Activated B cell treated with CpG ODN at 0.5 μM for 24 hours (primary cell): ENCODE measurements around the gene AFG1L. TPM values are rescaled to one million over a fixed set of nuclear protein-coding genes. Genes with fewer than 3 reads are reported as not detected.

Experiments
- ATAC-seq: fragments of 200-7000 bp; cut with Tn5 transposase; one replicate; pipeline ENCODE4 v1.10.0; 2021; ENCODE audit warnings: low read depth, mild to moderate bottlenecking, moderate library complexity
- CTCF ChIA-PET: fragments of 350-600 bp; sonication (Branson Sonifier 250); formaldehyde crosslinking; loops from one replicate; lab custom pipeline; 2021; ENCODE audit warnings: antibody characterized with exemption; lab: Charles Lee
- POLR2A ChIA-PET: fragments of 350-600 bp; sonication (Branson Sonifier 250); formaldehyde crosslinking; loops from one replicate; lab custom pipeline; 2021; ENCODE audit warnings: antibody characterized with exemption; lab: Charles Lee
- DNase-seq: peaks from one replicate; pipeline ENCODE4 v3.0.0; 2022
- H3K27ac Mint-ChIP-seq: one replicate; pipeline ENCODE4 v1.8.0; 2020; ENCODE audit warnings: mixed read lengths
- H3K27me3 Mint-ChIP-seq: one replicate; pipeline ENCODE4 v1.8.0; 2021; ENCODE audit warnings: mixed read lengths
- H3K36me3 Mint-ChIP-seq: one replicate; pipeline ENCODE4 v1.8.0; 2021; ENCODE audit warnings: low read depth, mixed read lengths
- H3K4me1 Mint-ChIP-seq: one replicate; pipeline ENCODE4 v1.8.0; 2021; ENCODE audit warnings: mixed read lengths
- H3K4me3 Mint-ChIP-seq: one replicate; pipeline ENCODE4 v1.8.0; 2020; ENCODE audit warnings: mild to moderate bottlenecking, mixed read lengths
- H3K9me3 Mint-ChIP-seq: one replicate; pipeline ENCODE4 v1.8.0; 2020; ENCODE audit warnings: mixed read lengths
- intact Hi-C: fragments of 100-400 bp; cut with micrococcal nuclease; formaldehyde crosslinking; loops from one replicate; pipeline ENCODE4 v1.15.1; 2024
- total RNA-seq: library from RNA; stranded (reverse); gene quantifications from 2 replicates; pipeline ENCODE4 v1.2.3, GENCODE V29; 2022
- TF ChIP-seq, protein P1 (sequence below): fragments of 200-600 bp; IDR thresholded peaks from one replicate; pipeline ENCODE4 v1.8.0; 2022; ENCODE audit warnings: antibody characterized with exemption, mild to moderate bottlenecking

Gene AFG1L
- total RNA-seq, 1 donor from 2014 or later, result 10.3 TPM

DNA sequence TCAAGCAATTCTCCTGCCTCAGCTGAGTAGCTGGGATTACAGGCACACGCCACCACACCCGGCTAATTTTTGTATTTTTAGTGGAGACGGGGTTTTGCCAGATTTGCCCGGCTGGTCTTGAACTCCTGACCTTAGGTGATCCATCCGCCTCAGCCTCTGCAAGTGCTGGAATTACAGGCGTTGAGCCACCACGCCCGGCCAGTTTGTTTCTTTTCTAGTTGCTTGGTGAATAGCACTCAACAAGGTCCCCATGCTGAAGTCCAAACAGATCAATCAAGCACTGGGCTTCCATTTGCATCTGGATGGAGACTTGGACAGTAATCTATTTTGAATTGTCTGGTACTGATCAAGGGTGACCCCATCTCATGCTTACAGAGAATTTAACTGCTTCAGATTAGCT, 157.0 kb downstream of the AFG1L start:
- DNase-seq (no peak), ATAC-seq (no peak)
- no peak overlapping the region for H3K27ac Mint-ChIP-seq
- TF ChIP-seq, protein P1, sequence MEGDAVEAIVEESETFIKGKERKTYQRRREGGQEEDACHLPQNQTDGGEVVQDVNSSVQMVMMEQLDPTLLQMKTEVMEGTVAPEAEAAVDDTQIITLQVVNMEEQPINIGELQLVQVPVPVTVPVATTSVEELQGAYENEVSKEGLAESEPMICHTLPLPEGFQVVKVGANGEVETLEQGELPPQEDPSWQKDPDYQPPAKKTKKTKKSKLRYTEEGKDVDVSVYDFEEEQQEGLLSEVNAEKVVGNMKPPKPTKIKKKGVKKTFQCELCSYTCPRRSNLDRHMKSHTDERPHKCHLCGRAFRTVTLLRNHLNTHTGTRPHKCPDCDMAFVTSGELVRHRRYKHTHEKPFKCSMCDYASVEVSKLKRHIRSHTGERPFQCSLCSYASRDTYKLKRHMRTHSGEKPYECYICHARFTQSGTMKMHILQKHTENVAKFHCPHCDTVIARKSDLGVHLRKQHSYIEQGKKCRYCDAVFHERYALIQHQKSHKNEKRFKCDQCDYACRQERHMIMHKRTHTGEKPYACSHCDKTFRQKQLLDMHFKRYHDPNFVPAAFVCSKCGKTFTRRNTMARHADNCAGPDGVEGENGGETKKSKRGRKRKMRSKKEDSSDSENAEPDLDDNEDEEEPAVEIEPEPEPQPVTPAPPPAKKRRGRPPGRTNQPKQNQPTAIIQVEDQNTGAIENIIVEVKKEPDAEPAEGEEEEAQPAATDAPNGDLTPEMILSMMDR, result no peak
- ChIA-PET CTCF (no interaction called here), POLR2A (no interaction called here)
- no peak overlapping the region for H3K4me3 Mint-ChIP-seq
- H3K36me3 Mint-ChIP-seq, result no peaks in the 10 kb centered on the region
- intact Hi-C loops, result loop anchor here (2.0 kb wide), 1 partner anchor 191 kb away; the partner anchor contains the start of gene SNX3
- no peaks in the 10 kb centered on the region for H3K9me3 Mint-ChIP-seq
- peaks cover 8% of the 10 kb centered on the region for H3K4me1 Mint-ChIP-seq
- H3K27me3 Mint-ChIP-seq, result no peaks in the 10 kb centered on the region

DNA sequence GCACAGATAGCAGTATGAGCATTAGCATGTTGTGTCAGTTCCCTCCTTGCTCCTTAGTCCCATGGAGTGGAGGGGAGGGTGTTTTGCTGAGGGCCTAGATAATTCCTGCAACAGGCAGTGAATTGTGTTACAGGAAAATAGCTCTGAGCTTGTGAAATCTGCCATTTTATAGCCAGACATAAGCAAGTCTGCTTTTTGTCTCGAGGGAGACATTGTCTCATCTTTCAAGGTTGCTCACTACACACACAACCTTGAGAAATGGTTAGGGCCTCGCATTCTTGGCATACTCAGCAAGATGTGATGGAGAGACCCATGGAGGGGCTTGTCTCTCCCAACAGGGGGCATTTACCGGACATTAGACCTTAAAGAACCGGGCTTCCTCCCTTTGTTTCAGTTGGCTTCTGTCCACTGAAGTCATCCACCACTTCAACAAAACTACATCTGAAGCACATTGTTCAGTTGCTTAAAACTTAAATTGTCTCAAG, 157.9 kb downstream of the AFG1L start:
- ChIA-PET CTCF (interaction anchor here (1.2 to 1.8 kb wide), 3 partner anchors 192 to 338 kb away, joined by 4 to 7 read pairs (median 4); partner anchors contain the start of gene SNX3), POLR2A (no interaction called here)
- Mint-ChIP-seq H3K4me3 (no peak overlapping the region), H3K9me3 (no peaks in the 10 kb centered on the region), H3K27me3 (no peaks in the 10 kb centered on the region), H3K27ac (no peak overlapping the region), H3K36me3 (no peaks in the 10 kb centered on the region), H3K4me1 (peaks cover 8% of the 10 kb centered on the region)
- intact Hi-C loops, result loop anchor here (1.0 to 2.0 kb wide), 2 partner anchors 192 to 202 kb away; partner anchors contain the start of gene SNX3
- ATAC-seq (no peak), DNase-seq (no peak)
- TF ChIP-seq, protein P1, result no peak

DNA sequence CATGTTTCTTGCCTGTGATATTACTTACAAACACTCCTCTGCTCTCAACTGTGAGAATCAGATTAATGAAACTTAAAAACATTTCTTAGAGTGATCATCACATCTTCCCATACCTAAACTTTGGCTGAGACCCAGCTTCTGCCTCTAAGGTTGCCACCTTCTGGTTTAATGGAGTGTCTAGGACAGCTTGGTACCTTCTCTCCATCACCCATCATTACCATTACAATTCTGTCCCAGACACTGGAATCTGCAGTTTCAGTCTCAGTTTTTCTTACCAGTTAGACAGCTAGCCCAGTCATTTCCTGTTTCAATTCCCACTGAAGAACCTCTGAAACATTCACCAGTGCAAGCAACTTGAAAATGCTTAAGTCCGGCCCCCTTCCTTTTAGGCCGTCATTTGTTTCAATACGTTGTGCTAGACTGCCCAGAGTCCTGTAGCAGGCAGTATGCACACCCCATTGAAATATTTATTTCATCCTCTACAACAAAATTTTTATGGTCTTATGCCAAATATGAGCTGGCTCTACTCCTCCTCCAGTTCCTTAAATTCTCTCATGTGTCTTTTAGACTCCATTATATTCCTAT, 158.8 kb downstream of the AFG1L start:
- H3K9me3 Mint-ChIP-seq, result no peaks in the 10 kb centered on the region
- no peaks in the 10 kb centered on the region for H3K27me3 Mint-ChIP-seq
- ATAC-seq, result peak; percentile 73
- H3K27ac Mint-ChIP-seq, result peak overlapping the region; percentile 70
- ChIA-PET POLR2A (interaction anchor here (0.6 kb wide), 1 partner anchor 261 kb away, joined by 3 read pairs; no protein-coding TSS in a partner anchor), CTCF (interaction anchor here (0.7 to 1.8 kb wide), 5 partner anchors 38 to 341 kb away, joined by 3 to 7 read pairs (median 4); partner anchors contain the start of gene SNX3)
- H3K4me1 Mint-ChIP-seq, result peaks cover 8% of the 10 kb centered on the region
- no peaks in the 10 kb centered on the region for H3K36me3 Mint-ChIP-seq
- no peak for DNase-seq
- peak overlapping the region; percentile 32 for H3K4me3 Mint-ChIP-seq
- intact Hi-C loops, result loop anchor here (1.0 to 2.0 kb wide), 2 partner anchors 193 to 203 kb away; partner anchors contain the start of gene SNX3
- TF ChIP-seq, protein P1, result no peak

DNA sequence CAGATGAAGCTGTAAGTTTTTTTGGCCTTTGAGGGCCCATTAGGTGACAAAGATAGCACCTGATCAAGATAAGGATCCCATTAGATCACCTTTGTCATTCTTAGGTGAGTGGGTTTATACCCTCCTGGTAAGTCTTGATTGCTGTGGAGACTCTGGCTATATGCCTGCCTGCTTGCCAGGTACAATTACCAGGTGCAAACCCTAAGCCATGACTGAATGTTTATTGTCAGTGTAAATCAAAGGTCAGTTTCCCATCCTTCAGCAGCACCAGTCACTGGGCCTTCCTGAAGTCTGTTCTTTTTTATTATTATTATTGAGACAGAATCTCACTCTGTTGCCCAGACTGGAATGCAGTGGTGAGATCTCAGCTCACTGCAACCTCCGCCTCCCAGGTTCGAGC, 159.5 kb downstream of the AFG1L start:
- Mint-ChIP-seq H3K4me3 (no peak overlapping the region), H3K4me1 (peaks cover 8% of the 10 kb centered on the region), H3K36me3 (no peaks in the 10 kb centered on the region), H3K27ac (no peak overlapping the region), H3K9me3 (no peaks in the 10 kb centered on the region), H3K27me3 (no peaks in the 10 kb centered on the region)
- ATAC-seq, result no peak
- no peak for DNase-seq
- ChIA-PET CTCF (interaction anchor here (0.7 to 1.8 kb wide), 5 partner anchors 38 to 341 kb away, joined by 3 to 7 read pairs (median 3); partner anchors contain the start of gene SNX3), POLR2A (interaction anchor here (0.6 kb wide), 1 partner anchor 262 kb away, joined by 3 read pairs; no protein-coding TSS in a partner anchor)
- intact Hi-C loops, result no loop called here
- TF ChIP-seq, protein P1, result no peak

DNA sequence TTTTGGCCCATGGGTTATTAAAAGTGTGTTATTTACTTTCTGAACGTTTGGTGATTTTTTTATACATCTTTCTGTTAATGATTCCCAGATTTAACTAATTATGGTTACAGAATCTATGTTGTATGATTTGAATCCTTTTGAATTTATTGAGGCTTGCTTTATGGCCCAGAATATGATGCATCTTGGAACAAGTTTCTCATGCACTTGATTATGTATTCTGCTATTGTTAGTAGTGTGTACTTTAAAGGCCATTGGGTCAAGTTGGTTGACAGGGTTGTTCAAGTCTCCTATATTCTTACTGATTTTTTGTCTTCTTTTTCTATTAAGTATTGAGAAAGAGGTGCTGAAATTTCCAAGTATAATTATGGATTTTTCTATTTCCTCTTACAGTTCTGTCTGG, 160.8 kb downstream of the AFG1L start:
- Mint-ChIP-seq H3K27ac (no peak overlapping the region), H3K4me1 (peaks cover 8% of the 10 kb centered on the region), H3K27me3 (no peaks in the 10 kb centered on the region), H3K9me3 (no peaks in the 10 kb centered on the region), H3K36me3 (no peaks in the 10 kb centered on the region), H3K4me3 (no peak overlapping the region)
- ChIA-PET POLR2A (no interaction called here), CTCF (interaction anchor here (1.2 kb wide), 1 partner anchor 287 kb away, joined by 3 read pairs; no protein-coding TSS in a partner anchor)
- ATAC-seq (no peak), DNase-seq (no peak)
- intact Hi-C loops, result no loop called here
- TF ChIP-seq, protein P1, result no peak
